CD4-positive, alpha-beta memory T cell (primary cell): Measurements from ENCODE around the gene SEC22C. TPM values are rescaled to one million over a fixed set of nuclear protein-coding genes. Genes with fewer than 3 reads are reported as not detected.

ENCODE experiments used
- CTCF ChIA-PET: fragments of 350-600 bp; sonication (Branson Sonifier 250); formaldehyde crosslinking; loops from one replicate; lab custom pipeline; 2021; ENCODE audit warnings: inconsistent platforms; ENCODE audit not compliant: partially characterized antibody; lab: Charles Lee
- POLR2A ChIA-PET: fragments of 350-600 bp; sonication (Branson Sonifier 250); formaldehyde crosslinking; loops from one replicate; lab custom pipeline; 2021; ENCODE audit not compliant: partially characterized antibody; lab: Charles Lee
- DNase-seq, 5 donors: peaks; one replicate each; pipeline versions ENCODE4 v3.0.0 to v3.0.0-alpha.2; 2020 to 2022; ENCODE audit warnings: mixed read lengths in 1 of 5
- H3K27ac ChIP-seq: one replicate; pipeline ENCODE4 v1.7.0; 2013; ENCODE audit warnings: low read depth, low read length
- H3K27me3 ChIP-seq: 2 replicates; pipeline ENCODE4 v1.7.0; 2013; ENCODE audit warnings: mild to moderate bottlenecking, low read length, moderate library complexity; ENCODE audit not compliant: insufficient read depth
- H3K36me3 ChIP-seq: 2 replicates; pipeline ENCODE4 v1.7.0; 2013; ENCODE audit warnings: mild to moderate bottlenecking, low read length, moderate library complexity; ENCODE audit not compliant: insufficient read depth
- H3K4me1 ChIP-seq: 2 replicates; pipeline ENCODE4 v1.7.0; 2013; ENCODE audit warnings: mild to moderate bottlenecking, low read length, moderate library complexity; ENCODE audit not compliant: insufficient read depth
- H3K4me3 ChIP-seq, 2 donors: one replicate each; pipeline ENCODE4 v1.7.0; 2013; ENCODE audit warnings: low read length in 2 of 2, mild to moderate bottlenecking in 1 of 2
- H3K9me3 ChIP-seq, 2 donors: one replicate each; pipeline ENCODE4 v1.7.0; 2013; ENCODE audit warnings: low read length in 2 of 2, control low read depth in 1 of 2; ENCODE audit not compliant: control insufficient read depth in 1 of 2
- H3K27ac Mint-ChIP-seq, 7 donors: one replicate each; pipeline ENCODE4 v1.8.0; 2020 to 2021; ENCODE audit warnings: mixed read lengths in 7 of 7, mild to moderate bottlenecking in 6 of 7, inconsistent platforms in 3 of 7, moderate library complexity in 3 of 7
- H3K27me3 Mint-ChIP-seq, 2 donors: one replicate each; pipeline ENCODE4 v1.8.0; 2020 to 2021; ENCODE audit warnings: mixed read lengths in 2 of 2
- H3K36me3 Mint-ChIP-seq, 2 donors: one replicate each; pipeline ENCODE4 v1.8.0; 2020 to 2021; ENCODE audit warnings: mixed read lengths in 2 of 2, inconsistent platforms in 1 of 2, mild to moderate bottlenecking in 1 of 2
- H3K4me1 Mint-ChIP-seq, 4 donors: one replicate each; pipeline ENCODE4 v1.8.0; 2020 to 2021; ENCODE audit warnings: mixed read lengths in 4 of 4, mild to moderate bottlenecking in 1 of 4
- H3K4me3 Mint-ChIP-seq, 8 donors: one replicate each; pipeline ENCODE4 v1.8.0; 2020 to 2021; ENCODE audit warnings: mixed read lengths in 8 of 8, mild to moderate bottlenecking in 7 of 8, moderate library complexity in 6 of 8, inconsistent platforms in 3 of 8
- H3K9me3 Mint-ChIP-seq, 8 donors: one replicate each; pipeline ENCODE4 v1.8.0; 2020 to 2021; ENCODE audit warnings: mixed read lengths in 8 of 8, mild to moderate bottlenecking in 5 of 8, inconsistent platforms in 3 of 8, moderate library complexity in 1 of 8
- intact Hi-C: fragments of 100-400 bp; cut with micrococcal nuclease; formaldehyde crosslinking; loops from one replicate; pipeline ENCODE4 v1.15.1; 2023
- polyA plus RNA-seq, 2 donors: library from polyadenylated mRNA; unstranded; fragments of 300-500 nt; fragmentation: Illumina TruSeq; gene quantifications; one replicate each; pipeline ENCODE4 v1.2.3, GENCODE V29; 2021
- total RNA-seq, 2 experiments: library from RNA; stranded (reverse); gene quantifications; one replicate each; pipeline ENCODE4 v1.2.3, GENCODE V29; 2021

The SEC22C gene
- total and polyA plus RNA-seq, 4 experiments from 2014 or later = 53.1 to 70.3 (median 56.2) TPM

- no peak overlapping the region for H3K27ac ChIP-seq
- Mint-ChIP-seq H3K27me3 (peaks cover 7 to 12% of the 10 kb centered on the region in 2 donors), H3K4me3 (peak overlapping the region; percentile 33 to 96 (median 78)), H3K27ac (peak overlapping the region in 5 of 7 donors; percentile 18 to 83 (median 47)), H3K4me1 (peaks cover 19 to 45% (median 31%) of the 10 kb centered on the region in 4 donors), H3K36me3 (peaks cover 0 to 8% of the 10 kb centered on the region in 2 donors), H3K9me3 (no peaks in the 10 kb centered on the region)
- H3K9me3 ChIP-seq = no peaks in the 10 kb centered on the region
- peak overlapping the region in 1 of 2 donors; percentile 70 for H3K4me3 ChIP-seq
- H3K36me3 ChIP-seq = no peaks in the 10 kb centered on the region
- H3K27me3 ChIP-seq = peaks cover 9% of the 10 kb centered on the region
- intact Hi-C loops = loop anchor here (1.0 to 5.0 kb wide), 2 partner anchors 256 to 380 kb away; no protein-coding TSS in a partner anchor
- ChIA-PET POLR2A (interaction anchor here (0.6 to 3.8 kb wide), 15 partner anchors 12 to 888 kb away, joined by 3 to 75 read pairs (median 16); partner anchors contain the start of genes SEC22C and SS18L2), CTCF (interaction anchor here (0.8 to 50.4 kb wide), 18 partner anchors 9 to 381 kb away, joined by 3 to 1823 read pairs (median 5); partner anchors contain the start of gene SEC22C)
- H3K4me1 ChIP-seq = peaks cover 38% of the 10 kb centered on the region
- no peak for DNase-seq
Observed at GRCh38 chr3:42500909-42501308, 80.9 kb downstream of the SEC22C start.

DNA sequence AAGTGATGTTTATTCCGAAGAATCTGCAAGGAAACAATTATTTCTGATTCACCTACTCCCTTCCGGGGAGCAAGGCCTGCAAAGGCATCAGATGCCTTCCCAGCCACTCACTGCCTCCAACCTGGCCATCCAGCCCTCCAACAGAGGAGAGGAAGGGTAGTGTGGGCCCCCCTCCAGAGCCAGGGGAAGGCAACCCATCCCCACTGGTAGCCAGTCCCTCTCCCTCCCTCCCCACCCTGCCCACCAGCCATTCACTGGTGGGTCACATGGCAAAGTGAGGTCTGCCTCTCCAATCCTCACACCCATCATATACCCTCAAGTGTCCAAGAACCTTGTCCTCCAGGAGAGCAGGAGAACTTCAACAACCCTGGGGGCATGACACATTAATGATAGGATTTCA, 81.7 kb downstream of the SEC22C start:
- Mint-ChIP-seq H3K27ac (no peak overlapping the region), H3K36me3 (peaks cover 0 to 8% of the 10 kb centered on the region in 2 donors), H3K9me3 (no peaks in the 10 kb centered on the region), H3K4me1 (peaks cover 19 to 38% (median 28%) of the 10 kb centered on the region in 4 donors), H3K4me3 (peak overlapping the region in 3 of 8 donors; percentile 4 to 76 (median 59)), H3K27me3 (peaks cover 7 to 12% of the 10 kb centered on the region in 2 donors)
- Histone ChIP-seq H3K4me3 (no peak overlapping the region), H3K36me3 (no peaks in the 10 kb centered on the region), H3K9me3 (no peaks in the 10 kb centered on the region), H3K27me3 (peaks cover 9% of the 10 kb centered on the region), H3K27ac (no peak overlapping the region), H3K4me1 (peaks cover 30% of the 10 kb centered on the region)
- DNase-seq = no peak
- intact Hi-C loops = loop anchor here (5.0 kb wide), 1 partner anchor 257 kb away; no protein-coding TSS in a partner anchor
- ChIA-PET POLR2A (interaction anchor here (3.8 kb wide), 1 partner anchor 36 kb away, joined by 75 read pairs; no protein-coding TSS in a partner anchor), CTCF (interaction anchor here (1.4 to 50.4 kb wide), 7 partner anchors 10 to 77 kb away, joined by 3 to 1823 read pairs (median 15); no protein-coding TSS in a partner anchor)

DNA sequence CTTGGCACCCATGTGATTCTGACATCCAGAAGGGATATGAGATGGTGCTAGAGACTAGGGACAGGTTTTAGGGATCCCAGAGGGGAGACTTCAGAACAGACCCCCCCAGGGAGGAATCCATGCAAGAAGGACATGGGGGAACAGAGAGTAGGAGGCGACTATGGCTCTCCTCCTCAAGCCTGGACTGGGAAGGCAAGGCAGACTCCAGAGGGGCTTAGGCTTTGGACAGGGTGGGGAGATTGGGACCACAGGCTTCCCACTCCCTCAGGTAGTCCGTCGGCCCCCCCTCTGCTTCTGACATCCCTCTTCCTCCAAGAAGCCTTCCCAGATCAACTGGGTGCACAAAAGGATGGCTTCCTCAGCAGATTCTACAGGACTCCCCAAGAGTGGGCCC, 82.3 kb downstream of the SEC22C start:
- Histone ChIP-seq H3K27me3 (peaks cover 9% of the 10 kb centered on the region), H3K9me3 (no peaks in the 10 kb centered on the region), H3K27ac (no peak overlapping the region), H3K36me3 (no peaks in the 10 kb centered on the region), H3K4me3 (no peak overlapping the region), H3K4me1 (peaks cover 30% of the 10 kb centered on the region)
- intact Hi-C loops = no loop called here
- peak overlapping the region in 2 of 8 donors; percentile 40 to 49 for H3K4me3 Mint-ChIP-seq
- H3K27me3 Mint-ChIP-seq = peaks cover 7 to 12% of the 10 kb centered on the region in 2 donors
- peaks cover 19 to 38% (median 27%) of the 10 kb centered on the region in 4 donors for H3K4me1 Mint-ChIP-seq
- CTCF ChIA-PET = interaction anchor here (2.1 to 2.8 kb wide), 2 partner anchors 38 to 40 kb away, joined by 7 to 14 read pairs; no protein-coding TSS in a partner anchor
- DNase-seq = no peak
- peaks cover 0 to 8% of the 10 kb centered on the region in 2 donors for H3K36me3 Mint-ChIP-seq
- H3K9me3 Mint-ChIP-seq = no peaks in the 10 kb centered on the region
- H3K27ac Mint-ChIP-seq = no peak overlapping the region
- POLR2A ChIA-PET = no interaction called here

- Mint-ChIP-seq H3K36me3 (peaks cover 0 to 8% of the 10 kb centered on the region in 2 donors), H3K27me3 (peaks cover 7 to 12% of the 10 kb centered on the region in 2 donors), H3K4me1 (peaks cover 16 to 32% (median 22%) of the 10 kb centered on the region in 4 donors), H3K27ac (no peak overlapping the region), H3K9me3 (no peaks in the 10 kb centered on the region), H3K4me3 (no peak overlapping the region)
- Histone ChIP-seq H3K27me3 (peaks cover 9% of the 10 kb centered on the region), H3K4me3 (no peak overlapping the region), H3K4me1 (peaks cover 25% of the 10 kb centered on the region), H3K27ac (no peak overlapping the region), H3K9me3 (no peaks in the 10 kb centered on the region), H3K36me3 (no peaks in the 10 kb centered on the region)
- CTCF ChIA-PET = interaction anchor here (2.1 to 2.8 kb wide), 2 partner anchors 39 to 40 kb away, joined by 7 to 14 read pairs; no protein-coding TSS in a partner anchor
- POLR2A ChIA-PET = no interaction called here
- no peak for DNase-seq
- intact Hi-C loops = no loop called here
Observed at GRCh38 chr3:42498791-42499477, 82.8 kb downstream of the SEC22C start.

DNA sequence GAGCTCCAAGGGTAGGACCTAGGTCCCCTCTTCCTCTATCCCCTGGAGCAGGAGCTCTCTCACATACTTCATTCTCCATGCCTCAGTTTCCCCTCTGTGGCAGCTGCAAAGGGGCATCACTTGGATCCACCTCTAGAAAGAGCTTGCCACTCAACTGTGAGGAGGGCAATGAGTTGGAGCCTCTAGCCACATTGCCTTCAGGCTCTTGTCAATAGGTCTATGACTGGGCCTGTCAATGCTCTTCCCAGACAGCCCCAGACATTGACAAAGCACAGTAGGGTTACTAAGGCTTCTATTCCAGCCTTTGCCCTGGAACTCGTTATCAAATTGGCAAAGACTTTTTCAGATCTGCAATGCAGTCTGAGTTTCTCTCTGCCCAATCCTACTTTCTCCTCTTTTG, 83.7 kb downstream of the SEC22C start:
- no peak for DNase-seq
- H3K9me3 Mint-ChIP-seq = no peaks in the 10 kb centered on the region
- Histone ChIP-seq H3K27ac (no peak overlapping the region), H3K9me3 (no peaks in the 10 kb centered on the region), H3K36me3 (no peaks in the 10 kb centered on the region), H3K27me3 (peaks cover 9% of the 10 kb centered on the region), H3K4me3 (no peak overlapping the region), H3K4me1 (peaks cover 16% of the 10 kb centered on the region)
- intact Hi-C loops = no loop called here
- H3K27ac Mint-ChIP-seq = no peak overlapping the region
- H3K4me3 Mint-ChIP-seq = peak overlapping the region in 1 of 8 donors; percentile 2
- ChIA-PET POLR2A (no interaction called here), CTCF (interaction anchor here (0.7 to 3.1 kb wide), 5 partner anchors 37 to 54 kb away, joined by 3 to 14 read pairs (median 7); no protein-coding TSS in a partner anchor)
- peaks cover 7 to 23% (median 14%) of the 10 kb centered on the region in 4 donors for H3K4me1 Mint-ChIP-seq
- H3K36me3 Mint-ChIP-seq = peaks cover 0 to 4% of the 10 kb centered on the region in 2 donors
- peaks cover 7 to 12% of the 10 kb centered on the region in 2 donors for H3K27me3 Mint-ChIP-seq

Other genes with a start within 250 kb of the SEC22C start
- not detected for gene LYZL4, start 171.4 kb downstream of the SEC22C start, total RNA-seq
- gene LYZL4, start 171.4 kb downstream of the SEC22C start, polyA plus RNA-seq = not detected
- 100 to 1,000 TPM in 1 of 2 experiments, 10 to 100 TPM in 1; 93.6 to 104 TPM for gene VIPR1, start 79.3 kb downstream of the SEC22C start, total RNA-seq
- gene VIPR1, start 79.3 kb downstream of the SEC22C start, polyA plus RNA-seq = 10 to 100 TPM; 23.1 to 30.4 TPM
- 10 to 100 TPM; 51.0 to 61.9 TPM for gene SS18L2, start 8.9 kb upstream of the SEC22C start, total RNA-seq
- gene SS18L2, start 8.9 kb upstream of the SEC22C start, polyA plus RNA-seq = 100 to 1,000 TPM; 150 to 159 TPM
- gene NKTR, start 18.7 kb upstream of the SEC22C start, total RNA-seq = 100 to 1,000 TPM; 256 to 269 TPM
- 10 to 100 TPM in 1 of 2 donors, 1 to 10 TPM in 1; 8.9 to 23.2 TPM for gene NKTR, start 18.7 kb upstream of the SEC22C start, polyA plus RNA-seq
- 1 to 10 TPM; 1.4 to 1.8 TPM for gene ZBTB47, start 71.7 kb upstream of the SEC22C start, total RNA-seq
- not detected for gene ZBTB47, start 71.7 kb upstream of the SEC22C start, polyA plus RNA-seq
- gene KLHL40, start 103.6 kb upstream of the SEC22C start, total RNA-seq = not detected
- not detected for gene KLHL40, start 103.6 kb upstream of the SEC22C start, polyA plus RNA-seq
- gene HHATL, start 120.8 kb upstream of the SEC22C start, total RNA-seq = not detected
- gene HHATL, start 120.8 kb upstream of the SEC22C start, polyA plus RNA-seq = not detected
- under 1 TPM; 0.72 to 0.96 TPM for gene CCDC13, start 191.3 kb upstream of the SEC22C start, total RNA-seq
- gene CCDC13, start 191.3 kb upstream of the SEC22C start, polyA plus RNA-seq = under 1 TPM; 0.15 to 0.25 TPM
- 10 to 100 TPM; 24.3 to 26.7 TPM for gene HIGD1A, start 222.5 kb upstream of the SEC22C start, total RNA-seq
- gene HIGD1A, start 222.5 kb upstream of the SEC22C start, polyA plus RNA-seq = 100 to 1,000 TPM in 1 of 2 donors, 10 to 100 TPM in 1; 91.3 to 157 TPM
- gene ACKR2, start 227.5 kb upstream of the SEC22C start, total RNA-seq = under 1 TPM; 0.28 to 0.49 TPM
- gene ACKR2, start 227.5 kb upstream of the SEC22C start, polyA plus RNA-seq = not detected